Natural killer cell (primary cell): Measurements from ENCODE around the gene INPP5A. TPM values are rescaled to one million over a fixed set of nuclear protein-coding genes. Genes with fewer than 3 reads are reported as not detected.
"Not testable (repeated sequence)": the region's sequence is repeated elsewhere in the genome, so short reads cannot be mapped to it uniquely, and the experiment has no call there.

Experiments
- ATAC-seq, 3 donors: fragments of 150-1000 bp in 2 of 3; fragments of 200-7000 bp in 1 of 3; cut with Tn5 transposase; 1 replicate in 1 of 3; 2 replicates in 2 of 3; pipeline ENCODE4 v1.10.0; 2021; ENCODE audit warnings: mild to moderate bottlenecking in 2 of 3, moderate library complexity in 2 of 3
- DNase-seq, 2 donors: peaks; one replicate each; pipeline versions ENCODE4 v3.0.0 to v3.0.0-alpha.2; 2013 to 2021; ENCODE audit warnings: mixed read lengths in 1 of 2
- H3K27ac ChIP-seq: one replicate; pipeline ENCODE4 v1.5.1; 2013; ENCODE audit warnings: mild to moderate bottlenecking, low read length
- H3K27me3 ChIP-seq: one replicate; pipeline ENCODE4 v1.6.1; 2013; ENCODE audit warnings: low read length; ENCODE audit not compliant: control insufficient read depth, insufficient read depth
- H3K36me3 ChIP-seq: one replicate; pipeline ENCODE4 v1.6.1; 2013; ENCODE audit warnings: low read length; ENCODE audit not compliant: control insufficient read depth, insufficient read depth
- H3K4me1 ChIP-seq: one replicate; pipeline ENCODE4 v1.6.1; 2013; ENCODE audit warnings: low read length; ENCODE audit not compliant: control insufficient read depth, insufficient read depth
- H3K4me3 ChIP-seq: one replicate; pipeline ENCODE4 v1.5.1; 2013; ENCODE audit warnings: low read length
- H3K9me3 ChIP-seq: one replicate; pipeline ENCODE4 v1.6.1; 2013; ENCODE audit warnings: low read length; ENCODE audit not compliant: control insufficient read depth, insufficient read depth
- H3K27ac Mint-ChIP-seq, 2 donors: one replicate each; pipeline ENCODE4 v1.8.0; 2022; ENCODE audit warnings: mild to moderate bottlenecking in 2 of 2, mixed read lengths in 2 of 2, moderate library complexity in 1 of 2
- H3K27me3 Mint-ChIP-seq, 2 donors: one replicate each; pipeline ENCODE4 v1.8.0; 2022; ENCODE audit warnings: low read depth in 2 of 2, mixed read lengths in 2 of 2
- H3K36me3 Mint-ChIP-seq: one replicate; pipeline ENCODE4 v1.8.0; 2022; ENCODE audit warnings: mixed read lengths
- H3K4me1 Mint-ChIP-seq, 2 donors: one replicate each; pipeline ENCODE4 v1.8.0; 2022; ENCODE audit warnings: mixed read lengths in 2 of 2
- H3K4me3 Mint-ChIP-seq: one replicate; pipeline ENCODE4 v1.8.0; 2022; ENCODE audit warnings: mild to moderate bottlenecking, moderate library complexity, mixed read lengths
- H3K9me3 Mint-ChIP-seq, 2 donors: one replicate each; pipeline ENCODE4 v1.8.0; 2022; ENCODE audit warnings: mixed read lengths in 2 of 2
- WGBS: methylation state at CpG from one replicate; pipeline ENCODE4 v1.1.7; 2013; ENCODE audit warnings: missing lambda C conversion rate; ENCODE audit not compliant: insufficient coverage; 5-methylcytosine and 5-hydroxymethylcytosine counted together
- intact Hi-C: fragments of 100-400 bp; cut with micrococcal nuclease; formaldehyde crosslinking; loops from one replicate; pipeline ENCODE4 v1.14.2; 2022
- total RNA-seq, 4 donors: library from RNA; stranded (reverse); fragments of 120-200 nt in 1 of 4; gene quantifications; one replicate each; pipeline versions ENCODE4 v1.2.3 to v1.2.4, GENCODE V29; 2013 to 2022
- TF ChIP-seq, protein P1 (sequence below): fragments of 200-600 bp; IDR thresholded peaks from one replicate; pipeline ENCODE4 v1.8.0; 2022; ENCODE audit warnings: antibody characterized with exemption

Gene INPP5A
- total RNA-seq, 3 donors from 2014 or later (not counting 1 experiment from before 2014, with no cell fraction given): 12.6 to 38.6 (median 18.6) TPM

DNA sequence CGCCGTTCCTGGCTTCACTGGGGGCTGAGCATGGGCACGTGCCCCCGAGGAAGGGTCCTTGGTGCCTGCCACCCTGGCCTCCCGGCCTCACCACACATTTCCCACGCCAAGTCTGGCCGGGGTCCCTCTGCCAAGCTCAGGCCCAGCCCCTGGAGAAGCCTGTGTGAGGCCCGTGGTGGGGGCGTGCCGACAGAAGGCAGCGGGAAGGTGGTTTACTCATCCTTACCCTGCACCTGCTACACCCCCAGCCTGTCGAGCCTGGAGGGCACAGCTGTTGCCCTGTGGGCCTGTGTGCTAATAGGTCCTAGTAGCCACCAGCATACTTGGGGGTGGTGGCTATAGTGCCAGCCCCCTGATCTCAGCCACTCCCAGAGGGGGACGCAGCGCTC is 201.6 kb downstream of the INPP5A start:
- Mint-ChIP-seq H3K27ac (no peak overlapping the region), H3K27me3 (no peaks in the 10 kb centered on the region), H3K9me3 (no peaks in the 10 kb centered on the region), H3K4me1 (no peaks in the 10 kb centered on the region), H3K4me3 (no peak overlapping the region), H3K36me3 (no peaks in the 10 kb centered on the region)
- intact Hi-C loops: no loop called here
- Histone ChIP-seq H3K4me1 (no peaks in the 10 kb centered on the region), H3K27me3 (no peaks in the 10 kb centered on the region), H3K27ac (no peak overlapping the region), H3K36me3 (no peaks in the 10 kb centered on the region), H3K9me3 (no peaks in the 10 kb centered on the region), H3K4me3 (no peak overlapping the region)
- DNase-seq (no peak), ATAC-seq (no peak)
- 93% methylated on average over 14 of the region's 14 CpGs for WGBS
- TF ChIP-seq, protein P1, sequence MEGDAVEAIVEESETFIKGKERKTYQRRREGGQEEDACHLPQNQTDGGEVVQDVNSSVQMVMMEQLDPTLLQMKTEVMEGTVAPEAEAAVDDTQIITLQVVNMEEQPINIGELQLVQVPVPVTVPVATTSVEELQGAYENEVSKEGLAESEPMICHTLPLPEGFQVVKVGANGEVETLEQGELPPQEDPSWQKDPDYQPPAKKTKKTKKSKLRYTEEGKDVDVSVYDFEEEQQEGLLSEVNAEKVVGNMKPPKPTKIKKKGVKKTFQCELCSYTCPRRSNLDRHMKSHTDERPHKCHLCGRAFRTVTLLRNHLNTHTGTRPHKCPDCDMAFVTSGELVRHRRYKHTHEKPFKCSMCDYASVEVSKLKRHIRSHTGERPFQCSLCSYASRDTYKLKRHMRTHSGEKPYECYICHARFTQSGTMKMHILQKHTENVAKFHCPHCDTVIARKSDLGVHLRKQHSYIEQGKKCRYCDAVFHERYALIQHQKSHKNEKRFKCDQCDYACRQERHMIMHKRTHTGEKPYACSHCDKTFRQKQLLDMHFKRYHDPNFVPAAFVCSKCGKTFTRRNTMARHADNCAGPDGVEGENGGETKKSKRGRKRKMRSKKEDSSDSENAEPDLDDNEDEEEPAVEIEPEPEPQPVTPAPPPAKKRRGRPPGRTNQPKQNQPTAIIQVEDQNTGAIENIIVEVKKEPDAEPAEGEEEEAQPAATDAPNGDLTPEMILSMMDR: no peak

- H3K4me3 ChIP-seq: no peak overlapping the region
- no peaks in the 10 kb centered on the region for H3K27me3 ChIP-seq
- Mint-ChIP-seq H3K4me3 (no peak overlapping the region), H3K27me3 (no peaks in the 10 kb centered on the region), H3K4me1 (no peaks in the 10 kb centered on the region), H3K36me3 (no peaks in the 10 kb centered on the region), H3K9me3 (no peaks in the 10 kb centered on the region), H3K27ac (no peak overlapping the region)
- WGBS: 68% methylated on average over 2 of the region's 6 CpGs
- H3K9me3 ChIP-seq: no peaks in the 10 kb centered on the region
- TF ChIP-seq, protein P1: no peak
- H3K4me1 ChIP-seq: no peaks in the 10 kb centered on the region
- H3K36me3 ChIP-seq: no peaks in the 10 kb centered on the region
- H3K27ac ChIP-seq: no peak overlapping the region
- no peak for DNase-seq
- intact Hi-C loops: no loop called here
- ATAC-seq: no peak
Measured at GRCh38 chr10:132740588-132740987, 203.0 kb downstream of the INPP5A start.

- no peak overlapping the region for H3K27ac Mint-ChIP-seq
- no peaks in the 10 kb centered on the region for H3K27me3 Mint-ChIP-seq
- H3K9me3 Mint-ChIP-seq: no peaks in the 10 kb centered on the region
- no peak overlapping the region for H3K4me3 ChIP-seq
- 94% methylated on average over 27 of the region's 27 CpGs for WGBS
- no peak overlapping the region for H3K4me3 Mint-ChIP-seq
- no peaks in the 10 kb centered on the region for H3K36me3 ChIP-seq
- ATAC-seq (no peak), DNase-seq (no peak)
- no peaks in the 10 kb centered on the region for H3K4me1 ChIP-seq
- H3K27ac ChIP-seq: no peak overlapping the region
- no peaks in the 10 kb centered on the region for H3K36me3 Mint-ChIP-seq
- no peaks in the 10 kb centered on the region for H3K9me3 ChIP-seq
- H3K4me1 Mint-ChIP-seq: no peaks in the 10 kb centered on the region
- TF ChIP-seq, protein P1: no peak
- no peaks in the 10 kb centered on the region for H3K27me3 ChIP-seq
- intact Hi-C loops: no loop called here
Measured at GRCh38 chr10:132742167-132742836, 204.7 kb downstream of the INPP5A start.

GRCh38 chr10:132742837-132743194 is 205.2 kb downstream of the INPP5A start:
- TF ChIP-seq, protein P1: no peak
- Histone ChIP-seq H3K27me3 (no peaks in the 10 kb centered on the region), H3K36me3 (no peaks in the 10 kb centered on the region), H3K9me3 (no peaks in the 10 kb centered on the region), H3K4me3 (no peak overlapping the region), H3K4me1 (no peaks in the 10 kb centered on the region), H3K27ac (no peak overlapping the region)
- 97% methylated on average over 12 of the region's 12 CpGs for WGBS
- Mint-ChIP-seq H3K27me3 (no peaks in the 10 kb centered on the region), H3K27ac (no peak overlapping the region), H3K36me3 (no peaks in the 10 kb centered on the region), H3K4me1 (no peaks in the 10 kb centered on the region), H3K4me3 (no peak overlapping the region), H3K9me3 (no peaks in the 10 kb centered on the region)
- ATAC-seq: no peak
- no peak for DNase-seq
- intact Hi-C loops: no loop called here

- not testable (repeated sequence) for H3K4me3 Mint-ChIP-seq
Measured at GRCh38 chr10:132743196-132743924, 205.8 kb downstream of the INPP5A start.

More at GRCh38 chr10:132743196-132743924, 205.8 kb downstream of the INPP5A start:
- DNase-seq, H3K27ac Mint-ChIP-seq, H3K36me3 ChIP-seq, H3K27ac ChIP-seq, H3K9me3 Mint-ChIP-seq, H3K4me1 Mint-ChIP-seq, H3K4me3 ChIP-seq, intact Hi-C loops, H3K27me3 Mint-ChIP-seq, H3K36me3 Mint-ChIP-seq, H3K4me1 ChIP-seq, H3K9me3 ChIP-seq, H3K27me3 ChIP-seq: not testable (repeated sequence)
- ATAC-seq: peak in 1 of 3 donors; percentile 35
- WGBS: 87% methylated on average over 25 of the region's 30 CpGs
